Dermis blood vessel endothelial cell (primary cell): ENCODE measurements around the gene IKZF4. TPM values are rescaled to one million over a fixed set of nuclear protein-coding genes. Genes with fewer than 3 reads are reported as not detected.
"Not testable (repeated sequence)": the region's sequence is repeated elsewhere in the genome, so short reads cannot be mapped to it uniquely, and the experiment has no call there.

Experiments used
- DNase-seq: peaks from one replicate; pipeline ENCODE4 v3.0.0; 2010
- total RNA-seq: library from RNA; depleted of rRNA; stranded (reverse); fragments of >200 nt; gene quantifications from 2 replicates; pipeline ENCODE4 v1.2.3, GENCODE V29; 2014

IKZF4 gene
- total RNA-seq, 1 donor from 2014 or later = 1.4 TPM

DNA sequence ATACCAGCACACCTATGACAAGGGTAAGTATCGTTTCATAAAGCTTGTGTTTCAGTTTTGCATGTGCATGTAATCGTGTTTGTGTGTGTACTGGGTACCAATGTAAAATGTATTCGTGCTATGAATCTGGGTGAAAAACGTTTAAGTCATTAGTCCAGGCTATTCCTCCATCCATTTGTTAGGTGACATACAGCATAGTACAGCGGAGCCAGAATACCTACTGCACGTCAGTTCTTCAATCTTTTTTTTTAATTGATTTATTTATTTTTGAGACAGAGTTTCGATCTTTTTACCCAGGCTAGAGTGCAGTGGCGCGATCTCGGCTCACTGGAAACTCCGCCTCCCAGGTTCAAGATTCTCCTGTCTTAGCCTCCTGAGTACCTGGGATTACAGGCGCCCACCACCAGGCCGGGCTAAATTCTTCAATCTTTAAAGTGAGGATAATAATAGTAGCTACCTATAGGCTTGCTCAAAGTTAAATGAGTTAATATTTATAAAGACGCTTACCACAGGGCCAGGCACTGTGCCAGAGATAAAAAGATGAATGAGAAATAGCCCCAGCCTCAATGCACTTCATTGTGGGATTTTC lies 20.2 kb downstream of the IKZF4 start:
- no peak for DNase-seq

DNA sequence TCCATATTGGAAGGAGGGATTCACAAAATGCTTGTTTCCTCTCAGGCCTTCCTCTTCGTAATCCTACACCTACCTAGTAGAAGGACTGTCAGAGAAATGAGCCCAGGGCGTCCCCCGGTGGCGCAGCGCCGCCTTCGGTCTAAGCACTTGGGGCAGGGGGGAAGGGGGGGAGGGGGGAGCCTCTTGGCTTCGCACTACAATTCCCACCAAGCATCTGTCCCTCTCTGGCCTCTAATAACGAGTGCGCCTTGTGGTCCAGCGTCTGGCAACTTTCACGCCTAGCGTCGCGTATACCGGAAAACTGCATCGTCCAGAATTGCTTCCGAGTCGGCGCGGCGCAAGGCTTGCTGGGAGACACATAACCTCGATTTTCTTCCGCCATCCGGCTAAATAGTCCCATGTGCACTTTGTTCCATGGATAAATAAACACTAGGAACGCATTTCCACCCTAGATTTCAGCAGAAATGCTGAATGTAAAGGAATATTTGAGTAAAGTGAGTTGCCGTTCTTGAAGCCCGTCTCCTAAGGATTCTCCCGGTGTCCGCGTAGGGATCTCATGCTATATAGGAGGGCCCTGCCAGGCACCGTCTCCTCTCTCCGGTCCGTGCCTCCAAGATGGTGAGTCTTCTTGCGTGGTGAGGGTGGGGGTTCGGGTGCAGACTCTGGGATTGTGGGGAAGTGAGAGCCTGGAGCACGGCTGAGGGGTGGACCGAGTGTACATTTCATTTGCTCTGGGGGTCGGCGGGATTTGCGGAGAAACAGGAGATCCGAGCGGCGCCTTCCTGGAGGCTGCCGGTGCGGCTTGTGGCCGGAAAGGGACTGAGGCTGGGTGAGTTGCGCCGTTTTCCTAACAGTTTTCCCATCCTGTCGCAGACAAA lies 20.9 kb downstream of the IKZF4 start, which contains the start of gene RPS26:
RPS26 (plus strand) TSS at position 367 of the 878 bp plus-strand sequence; CDS start at position 616, 249 bp downstream.
- DNase-seq = peak; percentile 100

DNA sequence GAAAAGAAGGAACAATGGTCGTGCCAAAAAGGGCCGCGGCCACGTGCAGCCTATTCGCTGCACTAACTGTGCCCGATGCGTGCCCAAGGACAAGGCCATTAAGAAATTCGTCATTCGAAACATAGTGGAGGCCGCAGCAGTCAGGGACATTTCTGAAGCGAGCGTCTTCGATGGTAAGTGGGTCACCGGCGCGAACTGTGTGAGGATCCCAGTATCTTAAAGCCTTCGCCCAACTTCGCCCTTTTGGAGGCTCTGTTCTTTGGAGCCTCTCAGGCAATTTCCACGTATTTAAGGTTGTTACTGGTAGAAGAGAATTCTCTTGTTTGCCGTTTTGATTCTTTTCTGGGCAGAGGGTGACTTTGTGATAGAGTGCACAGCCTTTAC lies 21.6 kb downstream of the IKZF4 start:
- DNase-seq = peak; percentile 20

DNA sequence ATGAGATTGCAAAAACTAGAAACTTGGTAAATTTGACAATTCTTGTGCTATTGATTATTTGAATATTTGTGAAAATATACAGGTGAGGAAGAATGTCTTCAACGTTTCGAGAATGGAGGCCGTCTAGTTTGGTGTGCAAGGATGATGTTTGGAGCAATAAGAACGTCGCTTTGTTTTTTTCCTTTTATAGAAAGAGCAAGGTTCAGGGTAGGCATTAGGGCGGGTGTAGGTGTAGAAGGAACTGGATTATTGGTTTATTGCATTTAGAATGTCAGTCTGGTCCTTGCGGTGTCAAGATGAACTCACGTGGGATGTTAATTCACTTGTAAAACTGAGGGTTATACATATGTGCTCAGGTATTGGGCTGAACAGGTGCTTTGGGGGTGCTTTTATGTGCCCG lies 22.0 kb downstream of the IKZF4 start:
- no peak for DNase-seq

DNA sequence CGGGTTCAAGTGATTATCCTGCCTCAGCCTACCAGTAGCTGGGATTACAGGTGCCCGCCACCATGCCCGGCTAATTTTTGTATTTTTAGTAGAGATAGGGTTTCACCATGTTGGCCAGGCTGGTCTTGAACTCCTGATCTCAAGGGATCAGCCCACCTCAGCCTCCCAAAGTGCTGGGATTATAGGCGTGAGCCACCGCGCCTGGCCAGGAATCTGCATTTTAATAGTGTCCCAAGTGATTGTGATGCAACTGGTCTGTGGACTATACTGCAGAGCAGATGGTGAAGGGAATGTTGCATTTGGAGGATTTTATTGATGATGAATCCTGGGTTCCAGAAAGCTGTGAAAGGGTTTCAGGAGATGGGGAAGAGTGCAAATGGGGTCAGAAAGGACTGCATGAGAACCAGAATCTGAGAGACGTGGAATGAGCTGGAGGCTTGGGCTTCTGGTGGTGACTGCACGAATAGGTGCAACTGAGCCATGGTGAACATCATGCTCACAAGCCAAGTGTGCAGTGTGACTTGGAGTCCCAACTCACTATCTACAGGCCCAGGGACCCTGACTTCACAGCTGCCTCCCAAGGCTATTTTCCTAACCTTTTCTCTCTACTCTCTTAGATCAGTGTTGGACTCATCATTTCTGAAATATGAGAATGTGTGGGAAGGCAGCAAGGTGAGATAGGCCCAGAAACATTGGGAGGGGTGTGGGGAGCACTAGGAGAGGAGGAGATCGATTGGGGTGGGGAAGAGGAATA lies 25.4 kb downstream of the IKZF4 start:
- DNase-seq = no peak

DNA sequence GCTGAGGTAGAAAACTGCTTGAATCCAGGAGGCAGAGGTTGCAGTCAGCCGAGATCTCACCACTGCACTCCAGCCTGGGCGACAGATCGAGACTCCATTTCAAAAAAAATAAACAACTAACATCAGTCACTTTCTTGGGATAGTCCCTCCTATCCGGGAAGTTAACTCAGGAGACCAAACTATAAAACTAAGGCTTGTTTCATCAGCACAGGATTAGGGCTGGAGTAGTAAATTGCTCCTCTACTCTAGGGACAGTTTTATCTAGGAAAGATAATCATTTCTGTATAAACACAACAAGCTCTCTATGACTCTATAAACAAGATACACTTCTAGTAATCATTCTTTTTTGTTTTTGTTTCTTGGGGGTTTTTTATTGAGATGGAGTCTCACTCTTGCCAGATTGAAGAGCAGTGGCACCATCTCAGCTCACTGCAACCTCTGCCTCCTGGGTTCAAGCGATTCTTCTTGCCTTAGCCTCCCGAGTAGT lies 32.6 kb downstream of the IKZF4 start:
- no peak for DNase-seq

DNA sequence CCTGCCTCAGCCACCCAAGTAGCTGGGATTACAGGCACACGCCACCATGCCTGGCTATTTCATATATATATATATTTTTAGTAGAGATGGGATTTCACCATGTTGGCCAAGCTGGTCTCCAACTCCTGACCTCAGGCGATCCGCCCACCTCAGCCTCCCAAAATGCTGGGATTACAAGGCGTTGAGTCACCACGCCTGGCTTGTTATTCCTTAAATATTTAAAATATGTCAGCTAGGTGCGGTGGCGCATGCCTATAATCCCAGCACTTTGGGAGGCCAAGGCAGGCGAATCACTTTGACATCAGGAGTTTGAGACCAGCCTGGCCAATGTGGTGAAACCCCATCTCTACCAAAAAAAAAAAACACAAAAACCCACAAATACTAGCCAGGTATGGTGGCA lies 39.1 kb downstream of the IKZF4 start:
- not testable (repeated sequence) for DNase-seq

DNA sequence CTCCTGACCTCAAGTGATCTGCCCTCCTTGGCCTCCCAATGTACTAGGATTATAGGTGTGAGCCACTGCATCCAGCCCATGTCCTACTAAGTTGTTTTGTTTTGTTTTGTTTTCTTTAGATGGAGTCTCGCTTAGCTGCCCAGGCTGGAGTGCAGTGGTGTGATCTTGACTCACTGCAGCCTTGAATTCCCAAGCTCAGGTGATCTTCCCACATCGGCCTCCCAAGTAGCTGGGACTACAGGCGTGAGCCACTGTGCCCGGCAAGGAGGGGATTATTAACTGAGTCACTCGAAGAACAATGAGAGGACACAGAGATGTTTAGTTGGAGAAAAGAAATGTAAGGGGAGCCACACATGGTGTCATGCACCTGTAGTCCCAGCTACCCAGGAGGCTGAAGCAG lies 41.1 kb downstream of the IKZF4 start:
- DNase-seq = no peak

DNA sequence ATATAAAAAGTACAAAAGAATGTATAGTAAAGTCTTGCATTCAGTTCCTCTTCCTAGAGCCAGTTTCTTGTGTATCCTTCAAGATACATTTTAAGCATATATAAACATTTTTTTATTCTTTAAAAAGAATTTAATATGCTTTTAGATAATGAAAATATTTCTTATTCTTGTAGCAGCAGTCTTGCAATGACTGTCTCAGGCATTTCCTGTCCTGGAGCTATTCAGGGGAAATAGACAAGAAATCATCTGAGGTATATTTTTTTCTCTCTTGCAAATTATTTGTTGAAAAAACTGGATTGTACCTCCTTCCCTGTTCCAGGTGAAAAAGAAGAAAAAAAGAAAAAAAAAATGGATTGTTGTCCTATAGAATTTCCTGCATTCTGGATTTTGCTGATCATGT lies 42.2 kb downstream of the IKZF4 start:
- DNase-seq = peak; percentile 29

DNA sequence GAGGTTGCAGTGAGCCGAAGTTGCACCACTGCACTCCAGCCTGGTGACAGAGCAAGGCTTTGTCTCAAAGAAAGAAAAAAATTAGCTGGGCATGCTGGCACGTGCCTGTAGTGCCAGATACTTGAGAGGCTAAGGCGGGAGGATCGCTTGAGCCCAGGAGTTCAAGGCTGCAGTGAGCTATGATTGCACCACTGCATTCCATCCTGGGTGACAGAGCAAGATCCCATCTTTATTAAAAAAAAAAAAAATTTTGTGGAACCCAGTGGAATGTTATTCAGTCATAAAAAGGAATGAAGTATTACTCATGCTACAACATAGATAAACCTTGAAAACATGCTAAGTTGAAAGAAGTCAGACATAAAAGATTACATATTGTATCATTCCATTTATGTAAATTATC lies 50.8 kb downstream of the IKZF4 start:
- DNase-seq = no peak

DNA sequence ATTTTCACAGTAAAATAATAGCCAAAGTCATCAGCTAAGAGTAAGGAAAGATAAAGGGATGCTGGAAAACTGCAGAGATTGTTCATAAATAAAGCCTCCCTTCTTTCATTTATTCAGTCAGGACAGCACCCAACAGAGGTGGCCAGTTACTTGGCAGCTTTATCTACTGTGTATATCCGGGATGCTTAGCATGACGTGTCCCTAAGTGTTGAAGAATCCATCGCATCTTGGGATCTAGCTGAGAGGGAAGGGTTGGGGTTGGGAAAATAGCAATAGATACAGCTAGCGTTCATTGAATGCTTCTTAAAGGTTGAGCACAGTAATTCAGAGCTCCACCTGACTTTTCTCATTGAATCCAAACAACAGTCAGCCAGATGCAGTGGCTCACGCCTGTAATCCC lies 53.6 kb downstream of the IKZF4 start:
- DNase-seq = no peak

DNA sequence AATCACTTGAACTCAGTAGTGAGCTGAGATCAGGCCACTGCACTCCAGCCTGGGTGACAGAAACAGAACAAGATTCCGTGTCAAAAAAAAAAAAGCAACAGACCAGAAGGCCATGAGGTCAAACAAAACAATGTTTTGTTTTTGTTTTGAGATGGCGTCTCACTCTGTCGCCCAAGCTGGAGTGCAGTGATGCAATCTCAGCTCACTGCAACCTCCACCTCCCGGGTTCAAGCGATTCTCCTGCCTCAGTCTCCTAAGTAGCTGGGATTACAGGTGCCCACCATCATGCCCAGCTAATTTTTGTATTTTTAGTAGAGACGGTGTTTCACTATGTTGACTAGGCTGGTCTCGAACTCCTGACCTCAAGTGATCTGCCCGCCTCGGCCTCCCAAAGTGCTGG lies 57.1 kb downstream of the IKZF4 start:
- not testable (repeated sequence) for DNase-seq

DNA sequence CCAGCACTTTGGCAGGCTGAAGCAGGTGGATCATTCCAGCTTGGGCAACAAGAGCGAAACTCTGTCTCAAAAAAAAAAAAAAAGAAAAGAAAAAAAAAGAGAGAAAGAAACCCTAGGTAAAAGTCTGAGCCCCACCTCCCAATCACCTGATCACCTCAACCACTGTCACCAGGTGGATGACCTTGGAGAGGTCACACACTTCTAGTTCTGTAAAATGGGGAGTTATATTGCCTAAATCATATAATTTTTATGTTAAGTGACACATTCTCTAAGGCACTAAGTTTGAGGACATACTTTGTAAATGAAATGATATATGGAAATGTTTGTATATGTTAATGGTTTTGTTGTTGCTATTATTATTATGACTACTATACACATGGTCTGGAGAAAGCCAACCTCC lies 57.6 kb downstream of the IKZF4 start:
- no peak for DNase-seq

DNA sequence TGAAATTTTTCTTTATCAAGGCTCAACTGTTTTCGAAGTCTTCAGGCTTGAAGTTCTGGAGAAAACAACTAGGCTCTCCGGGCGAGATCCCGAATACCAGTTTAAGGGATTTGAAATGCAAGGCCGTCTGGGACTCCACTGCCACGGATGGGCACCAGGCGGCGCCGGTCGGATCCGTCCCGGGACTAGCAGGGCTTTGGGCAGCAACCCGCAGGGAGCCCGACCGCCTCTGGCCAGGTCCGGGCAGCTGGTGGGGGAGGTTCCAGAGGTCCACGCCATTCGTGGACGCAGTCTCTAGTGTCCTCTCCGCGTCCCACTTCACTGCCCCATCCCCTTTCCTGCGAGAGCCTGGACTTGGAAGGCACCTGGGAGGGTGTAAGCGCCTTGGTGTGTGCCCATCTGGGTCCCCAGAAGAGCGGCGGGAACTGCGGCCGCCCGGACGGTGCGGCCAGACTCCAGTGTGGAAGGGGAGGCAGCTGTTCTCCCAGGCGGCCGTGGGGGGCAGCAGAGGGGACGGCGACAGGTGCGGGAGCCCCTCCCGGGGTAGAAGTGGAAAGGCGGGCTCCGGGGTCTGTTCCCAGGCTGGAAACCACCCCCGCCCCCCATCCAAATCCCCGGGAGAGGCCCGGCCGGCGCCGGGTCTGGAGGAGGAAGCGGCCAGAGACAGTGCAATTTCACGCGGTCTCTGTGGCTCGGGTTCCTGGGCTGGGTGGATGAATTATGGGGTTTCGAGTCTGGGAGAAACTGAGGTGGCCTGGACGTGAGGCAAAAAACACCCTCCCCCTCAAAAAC lies 58.3 kb downstream of the IKZF4 start:
- DNase-seq = peak; percentile 93

DNA sequence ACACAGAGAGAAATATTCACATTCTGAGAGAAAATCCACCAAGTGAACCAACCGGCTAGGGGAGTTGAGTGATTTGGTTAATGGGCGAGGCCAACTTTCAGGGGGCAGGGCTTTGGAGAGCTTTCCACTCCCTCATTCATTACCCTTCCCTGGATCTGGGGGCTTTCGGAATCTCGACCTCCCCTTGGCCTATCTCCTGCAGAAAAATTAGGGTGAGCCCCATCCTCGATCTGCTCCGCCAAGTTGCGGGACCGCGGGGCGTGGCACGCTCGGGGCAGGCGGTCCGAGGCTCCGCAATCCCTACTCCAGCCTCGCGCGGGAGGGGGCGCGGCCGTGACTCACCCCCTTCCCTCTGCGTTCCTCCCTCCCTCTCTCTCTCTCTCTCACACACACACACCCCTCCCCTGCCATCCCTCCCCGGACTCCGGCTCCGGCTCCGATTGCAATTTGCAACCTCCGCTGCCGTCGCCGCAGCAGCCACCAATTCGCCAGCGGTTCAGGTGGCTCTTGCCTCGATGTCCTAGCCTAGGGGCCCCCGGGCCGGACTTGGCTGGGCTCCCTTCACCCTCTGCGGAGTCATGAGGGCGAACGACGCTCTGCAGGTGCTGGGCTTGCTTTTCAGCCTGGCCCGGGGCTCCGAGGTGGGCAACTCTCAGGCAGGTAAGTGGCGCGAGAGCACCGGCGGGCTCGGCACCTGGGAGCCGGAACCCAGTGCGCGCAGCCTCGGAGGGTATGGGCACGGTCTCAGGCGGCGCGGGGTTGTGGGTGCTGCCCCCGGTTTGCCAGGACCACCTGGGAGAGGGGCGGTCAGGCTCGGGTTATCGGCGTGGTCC lies 59.1 kb downstream of the IKZF4 start, which contains the start of gene ERBB3:
ERBB3 (plus strand) TSS at position 443 of the 833 bp plus-strand sequence; CDS start at position 579, 136 bp downstream.
- DNase-seq = peak; percentile 58

DNA sequence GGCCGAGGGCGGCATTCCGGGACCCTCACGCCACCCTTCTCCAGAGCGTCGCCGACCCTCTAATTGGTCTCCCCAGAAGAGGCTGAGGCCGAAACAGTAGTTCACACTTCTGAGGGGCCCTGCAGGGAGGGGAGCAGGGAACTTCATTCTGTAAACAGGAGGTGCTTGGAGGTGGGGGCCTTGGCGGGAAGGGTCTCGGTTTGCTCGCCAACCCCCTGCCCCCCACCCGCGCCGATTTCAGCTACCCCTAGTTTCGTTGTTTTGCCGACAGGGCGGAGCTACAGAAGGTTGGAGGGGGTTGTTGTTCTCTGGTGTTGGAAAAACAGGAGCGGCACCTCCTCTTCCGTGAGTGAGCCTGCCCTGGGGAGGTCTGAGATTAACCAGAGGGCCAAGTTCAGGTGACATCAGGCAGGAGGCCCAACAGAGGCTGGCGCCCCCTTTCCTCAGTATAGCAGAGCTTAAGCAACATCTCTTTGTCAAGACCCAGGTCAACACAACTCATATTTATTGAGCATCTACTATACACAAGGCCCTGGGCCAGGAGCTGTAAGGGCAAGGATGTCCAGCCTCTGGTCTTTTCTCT lies 59.8 kb downstream of the IKZF4 start:
- DNase-seq = no peak

DNA sequence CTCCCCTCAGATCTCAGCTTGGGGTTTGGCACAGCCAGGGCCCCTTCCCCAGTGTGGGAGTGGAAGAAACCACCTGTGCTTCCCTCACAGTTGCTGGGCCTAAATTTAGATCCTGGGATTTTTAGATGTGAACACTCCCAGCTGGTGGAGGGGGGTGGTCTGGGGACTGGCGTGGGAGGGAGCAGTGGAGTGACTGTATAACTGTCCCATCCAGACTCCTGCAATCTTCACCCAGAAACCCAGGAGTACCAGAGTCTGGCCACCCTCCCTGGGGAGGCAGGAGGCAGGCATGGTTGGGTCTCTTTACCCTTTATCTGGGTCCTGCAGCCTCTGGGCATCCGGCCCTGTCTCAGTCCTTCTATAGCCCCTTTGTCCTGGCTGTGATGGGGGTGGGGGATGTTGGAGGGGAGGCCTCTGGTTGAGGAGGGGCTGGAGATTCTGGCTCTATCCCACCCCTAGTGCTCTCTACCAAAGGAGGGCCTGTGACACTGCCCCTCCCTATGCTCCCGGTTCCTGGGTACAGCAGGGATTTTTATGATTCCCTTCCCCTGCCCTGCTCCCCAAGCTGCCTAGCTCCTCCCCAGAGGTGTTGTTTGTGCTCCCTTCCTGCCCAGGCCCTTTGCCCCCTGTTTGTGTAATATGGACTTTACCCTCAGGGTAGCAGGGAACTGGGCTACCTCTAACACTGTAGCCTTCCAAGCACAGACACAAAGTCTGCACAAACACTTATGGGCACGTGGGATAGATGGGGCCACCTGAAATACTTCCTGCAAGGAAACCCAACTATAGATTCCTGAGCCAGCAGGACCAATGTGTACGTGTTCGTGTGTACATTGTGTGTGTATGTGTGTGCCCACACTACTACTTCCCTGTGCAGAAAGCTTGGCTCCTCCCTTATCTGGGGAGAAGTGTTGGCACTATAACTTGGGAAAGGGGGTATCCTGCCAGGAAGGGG lies 60.8 kb downstream of the IKZF4 start:
- no peak for DNase-seq

DNA sequence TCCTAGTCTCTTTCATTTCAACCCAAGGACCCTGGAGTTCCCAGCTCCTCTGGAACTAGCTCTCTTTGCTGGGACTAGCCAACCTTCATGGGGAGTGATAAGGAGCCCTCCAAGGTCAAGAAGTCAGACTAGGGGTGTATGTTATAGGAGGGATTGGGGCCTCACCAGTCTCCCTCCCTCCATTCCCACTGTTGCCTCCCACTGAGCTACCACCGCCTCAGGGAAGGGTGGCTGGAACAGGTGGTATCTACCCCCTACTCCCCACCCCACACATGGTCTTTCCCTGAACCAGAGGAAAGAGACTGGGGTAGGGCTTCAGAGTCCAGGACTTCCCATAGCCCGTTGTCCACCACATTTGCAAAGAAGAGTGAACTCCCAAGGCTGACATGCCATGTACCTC lies 61.5 kb downstream of the IKZF4 start:
- no peak for DNase-seq

DNA sequence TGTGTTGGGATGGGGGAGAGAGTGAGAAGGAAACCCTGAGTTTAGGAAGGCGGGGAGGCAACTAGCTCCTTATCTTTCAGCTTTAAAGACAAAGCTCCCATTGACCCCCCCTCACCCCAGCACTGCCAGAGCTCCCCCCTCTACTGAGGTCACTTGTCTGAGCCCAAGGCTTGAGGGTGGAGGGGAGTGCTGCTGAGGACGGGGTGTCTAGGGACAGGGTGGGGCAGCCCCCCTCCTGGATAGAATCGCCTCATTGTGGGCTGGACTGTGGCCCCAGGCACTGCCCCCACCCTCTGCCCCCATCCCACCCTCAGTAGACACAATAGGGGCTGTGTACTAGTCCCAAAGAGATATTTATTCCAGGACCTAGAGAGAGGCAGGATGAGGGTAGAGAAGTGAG lies 62.1 kb downstream of the IKZF4 start:
- no peak for DNase-seq
